ENCODE measurements around the gene IGSF9B. TPM values are rescaled to one million over a fixed set of nuclear protein-coding genes. Genes with fewer than 3 reads are reported as not detected.
A peak's percentile ranks its signal among the peaks of the same experiment; 100 is the strongest.

IGSF9B gene
- total RNA-seq, 4 donors from 2014 or later = 24.1 to 120 (median 43.3) TPM

GRCh38 chr11:133928628-133929059, 28.1 kb downstream of the IGSF9B start:
- TF ChIP-seq EP300 (IDR thresholded peaks at IDR 0.05) (no peak), POLR2A (IDR thresholded peaks at IDR 0.05) (no peak), CTCF (IDR thresholded peaks at IDR 0.05) (no peak), POLR2AphosphoS5 (IDR thresholded peaks at IDR 0.05) (no peak)
- peak overlapping the region; percentile 5 to 76 (median 60) for H3K27ac ChIP-seq
- ATAC-seq = no peak
- 29 to 43% methylated on average over 2 to 5 of the region's 5 CpGs for WGBS, 2 donors (ENCODE audit: low coverage in 1 of 2)
- H3K4me3 ChIP-seq = no peak overlapping the region
- no peaks in the 10 kb centered on the region for H3K27me3 ChIP-seq
- H3K9me3 ChIP-seq = no peaks in the 10 kb centered on the region
- peaks cover 0 to 59% of the 10 kb centered on the region in 2 donors for H3K36me3 ChIP-seq
- peaks cover 0 to 48% (median 12%) of the 10 kb centered on the region in 3 donors for H3K4me1 ChIP-seq

GRCh38 chr11:133927690-133928627, 28.8 kb downstream of the IGSF9B start:
- TF ChIP-seq EP300 (IDR thresholded peaks at IDR 0.05) (no peak), POLR2A (IDR thresholded peaks at IDR 0.05) (no peak), CTCF (IDR thresholded peaks at IDR 0.05) (peak in 3 of 4 experiments; percentile 91 to 93 (median 91))
- no peaks in the 10 kb centered on the region for H3K27me3 ChIP-seq
- H3K4me3 ChIP-seq = no peak overlapping the region
- H3K27ac ChIP-seq = peak overlapping the region; percentile 5 to 76 (median 60)
- peak; percentile 80 for ATAC-seq
- peaks cover 0 to 65% of the 10 kb centered on the region in 2 donors for H3K36me3 ChIP-seq
- 12 to 43% methylated on average over 8 to 13 of the region's 36 CpGs for WGBS, 2 donors (ENCODE audit: low coverage in 1 of 2)
- no peaks in the 10 kb centered on the region for H3K9me3 ChIP-seq
- H3K4me1 ChIP-seq = peaks cover 0 to 43% (median 12%) of the 10 kb centered on the region in 3 donors

- peak overlapping the region in 1 of 4 donors; percentile 63 for H3K27ac ChIP-seq
- 100% methylated on average over 1 of the region's 21 CpGs; no CpG with 5 or more reads in 1 of the 2 donors for WGBS, 2 donors (ENCODE audit: low coverage in 1 of 2)
- H3K27me3 ChIP-seq = no peaks in the 10 kb centered on the region
- TF ChIP-seq EP300 (IDR thresholded peaks at IDR 0.05) (no peak), POLR2A (IDR thresholded peaks at IDR 0.05) (no peak), CTCF (IDR thresholded peaks at IDR 0.05) (no peak), POLR2AphosphoS5 (IDR thresholded peaks at IDR 0.05) (no peak)
- peaks cover 0 to 43% (median 12%) of the 10 kb centered on the region in 3 donors for H3K4me1 ChIP-seq
- H3K9me3 ChIP-seq = no peaks in the 10 kb centered on the region
- no peak overlapping the region for H3K4me3 ChIP-seq
- H3K36me3 ChIP-seq = peaks cover 0 to 74% of the 10 kb centered on the region in 2 donors
- no peak for ATAC-seq
Observed at GRCh38 chr11:133926466-133927246, 30.1 kb downstream of the IGSF9B start.

- TF ChIP-seq EP300 (IDR thresholded peaks at IDR 0.05) (no peak), CTCF (IDR thresholded peaks at IDR 0.05) (no peak), POLR2A (IDR thresholded peaks at IDR 0.05) (no peak), POLR2AphosphoS5 (IDR thresholded peaks at IDR 0.05) (no peak)
- Histone ChIP-seq H3K27ac (no peak overlapping the region), H3K9me3 (no peaks in the 10 kb centered on the region), H3K4me1 (peaks cover 0 to 36% (median 12%) of the 10 kb centered on the region in 3 donors), H3K27me3 (no peaks in the 10 kb centered on the region), H3K4me3 (no peak overlapping the region), H3K36me3 (peaks cover 0 to 74% of the 10 kb centered on the region in 2 donors)
- WGBS, 2 donors (ENCODE audit: low coverage in 1 of 2) = 88% methylated on average over 6 of the region's 20 CpGs; no CpG with 5 or more reads in 1 of the 2 donors
- ATAC-seq = no peak
Observed at GRCh38 chr11:133925756-133926155, 31.0 kb downstream of the IGSF9B start.

Data from gastroesophageal sphincter (tissue), 4 donors.